Activated CD8-positive, alpha-beta memory T cell treated with anti-CD3 and anti-CD28 coated beads, Interleukin-2, amount 10 ng/mL, durations not matched to agents 7 days and 5 days (primary cell): ENCODE data around the gene FADS6. TPM values are rescaled to one million over a fixed set of nuclear protein-coding genes. Genes with fewer than 3 reads are reported as not detected.
A peak's percentile ranks its signal among the peaks of the same experiment; 100 is the strongest.

Experiments
- ATAC-seq: fragments of 150-1000 bp; cut with Tn5 transposase; one replicate; pipeline ENCODE4 v1.10.0; 2021; ENCODE audit warnings: moderate library complexity
- CTCF ChIA-PET: fragments of 350-600 bp; sonication (Branson Sonifier 250); formaldehyde crosslinking; loops from one replicate; lab custom pipeline; 2021; ENCODE audit warnings: antibody characterized with exemption; lab: Charles Lee
- DNase-seq: peaks from one replicate; pipeline ENCODE4 v3.0.0-alpha.2; 2020
- H3K27ac Mint-ChIP-seq: one replicate; pipeline ENCODE4 v1.8.0; 2021; ENCODE audit warnings: mild to moderate bottlenecking, mixed read lengths
- H3K27me3 Mint-ChIP-seq: one replicate; pipeline ENCODE4 v1.8.0; 2021; ENCODE audit warnings: mixed read lengths
- H3K36me3 Mint-ChIP-seq: one replicate; pipeline ENCODE4 v1.8.0; 2021; ENCODE audit warnings: mild to moderate bottlenecking, mixed read lengths
- H3K4me1 Mint-ChIP-seq: one replicate; pipeline ENCODE4 v1.8.0; 2021; ENCODE audit warnings: mixed read lengths
- H3K4me3 Mint-ChIP-seq: one replicate; pipeline ENCODE4 v1.8.0; 2021; ENCODE audit warnings: mild to moderate bottlenecking, moderate library complexity, mixed read lengths
- H3K9me3 Mint-ChIP-seq: one replicate; pipeline ENCODE4 v1.8.0; 2022; ENCODE audit warnings: low read depth, mixed read lengths
- total RNA-seq, 2 experiments: library from RNA; stranded (reverse); gene quantifications; one replicate each; pipeline ENCODE4 v1.2.3, GENCODE V29; 2021

FADS6 gene, protein sequence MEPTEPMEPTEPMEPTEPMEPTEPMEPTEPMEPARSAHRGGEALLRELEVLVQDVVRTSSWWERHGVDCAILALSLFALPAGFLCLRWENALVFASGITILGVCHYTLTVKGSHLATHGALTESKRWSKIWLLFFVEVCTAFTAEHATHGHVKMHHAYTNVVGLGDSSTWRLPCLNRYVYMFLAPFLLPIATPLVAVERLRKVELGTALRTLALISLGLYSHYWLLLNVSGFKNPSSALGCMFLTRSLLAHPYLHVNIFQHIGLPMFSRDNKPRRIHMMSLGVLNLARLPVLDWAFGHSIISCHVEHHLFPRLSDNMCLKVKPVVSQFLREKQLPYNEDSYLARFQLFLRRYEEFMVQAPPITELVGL
- not detected for total RNA-seq

DNA sequence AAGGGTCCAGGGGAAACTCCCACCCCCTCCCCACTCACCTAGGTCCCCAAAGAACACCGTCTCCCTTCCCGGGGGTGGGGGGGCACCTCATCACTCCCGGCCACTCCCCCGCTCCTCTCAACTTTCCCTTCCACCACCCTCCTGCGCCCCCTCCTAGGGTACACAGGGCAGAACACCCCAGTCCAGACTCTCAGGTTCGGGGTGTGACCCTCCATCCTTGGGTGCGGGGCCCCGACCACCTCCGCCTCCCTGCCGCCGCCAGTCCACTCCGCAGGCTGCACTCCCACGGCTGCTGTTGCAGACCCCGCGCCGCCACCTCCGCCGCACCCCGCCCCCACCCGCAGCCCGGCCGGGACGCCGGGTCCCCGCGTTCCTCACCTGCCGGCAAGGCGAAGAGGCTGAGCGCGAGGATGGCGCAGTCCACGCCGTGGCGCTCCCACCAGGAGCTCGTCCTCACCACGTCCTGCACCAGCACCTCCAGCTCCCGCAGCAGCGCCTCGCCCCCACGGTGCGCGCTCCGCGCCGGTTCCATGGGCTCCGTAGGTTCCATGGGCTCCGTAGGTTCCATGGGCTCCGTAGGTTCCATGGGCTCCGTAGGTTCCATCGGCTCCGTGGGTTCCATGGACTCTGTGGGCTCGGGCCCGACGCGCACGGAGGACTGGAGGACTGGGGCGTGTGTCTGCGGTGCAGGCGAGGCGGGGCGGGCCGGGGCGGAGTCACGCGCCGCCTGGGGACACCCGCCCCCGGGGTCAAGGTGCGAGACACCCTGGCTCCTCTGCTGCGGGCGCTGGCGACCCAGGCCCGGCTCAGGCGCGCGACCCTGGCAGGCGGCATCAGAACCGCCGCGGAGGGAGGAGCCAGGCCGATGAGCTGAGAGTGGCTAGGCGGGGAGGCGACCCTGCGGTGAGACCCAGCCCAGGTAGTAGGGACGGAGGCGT, at the start of gene FADS6:
FADS6 (minus strand) TSS at position 660 of the 938 bp plus-strand sequence; CDS start at position 622, 38 bp downstream.
- DNase-seq (no peak), ATAC-seq (peak; percentile 47)
- peaks cover 1% of the 10 kb centered on the region for H3K4me1 Mint-ChIP-seq
- no peaks in the 10 kb centered on the region for H3K36me3 Mint-ChIP-seq
- CTCF ChIA-PET = no interaction called here
- no peak within 1 kb of the TSS for H3K4me3 Mint-ChIP-seq
- H3K27me3 Mint-ChIP-seq = peaks cover 59% of the 10 kb centered on the region
- H3K9me3 Mint-ChIP-seq = no peaks in the 10 kb centered on the region
- H3K27ac Mint-ChIP-seq = no peak within 1 kb of the TSS

DNA sequence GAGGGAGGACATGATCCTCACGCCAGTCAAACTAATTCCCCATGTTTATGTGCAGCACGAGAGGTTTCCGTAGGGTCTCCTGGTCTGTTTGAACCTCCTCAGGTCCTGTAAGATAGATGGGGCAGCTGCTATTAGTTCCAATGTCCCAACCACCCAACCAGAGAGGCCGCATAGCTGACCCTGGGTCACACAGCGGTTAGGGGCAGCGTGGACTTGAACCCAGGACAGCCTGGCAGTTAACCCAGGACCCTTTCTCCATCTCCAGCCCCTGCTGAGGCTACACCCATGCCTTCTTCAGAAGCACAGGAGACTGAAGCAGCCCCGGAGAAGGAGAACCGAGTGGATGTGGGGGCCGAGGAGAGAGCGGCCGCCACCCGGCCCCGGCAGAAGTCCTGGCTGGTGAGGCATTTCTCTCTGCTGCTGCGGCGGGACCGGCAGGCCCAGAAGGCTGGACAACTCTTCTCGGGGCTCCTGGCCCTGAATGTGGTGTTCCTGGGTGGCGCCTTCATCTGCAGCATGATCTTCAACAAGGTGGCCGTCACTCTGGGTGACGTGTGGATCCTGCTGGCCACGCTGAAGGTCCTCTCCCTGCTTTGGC, 47.8 kb upstream of the FADS6 start:
- H3K27me3 Mint-ChIP-seq = peaks cover 41% of the 10 kb centered on the region
- no peak for ATAC-seq

DNA sequence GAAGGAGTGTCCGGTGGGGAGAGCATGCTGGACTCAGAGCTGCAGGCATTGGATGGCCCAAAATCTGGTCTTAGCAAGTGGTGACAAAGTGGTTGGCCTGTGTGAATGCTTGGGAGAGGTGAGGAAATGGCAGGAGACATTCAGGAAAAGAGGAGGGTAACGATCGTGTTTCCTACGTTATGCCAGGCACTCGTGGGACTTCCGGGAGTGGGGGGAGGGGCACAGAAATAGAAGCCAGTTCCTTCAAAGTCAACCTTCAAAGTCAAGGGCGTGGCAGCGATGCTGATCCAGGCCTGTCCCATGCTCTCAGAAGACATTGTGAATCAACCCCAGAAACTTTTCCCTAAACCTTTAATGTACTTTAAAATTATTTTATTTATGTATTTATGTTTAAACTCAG, 46.1 kb upstream of the FADS6 start:
- Mint-ChIP-seq H3K4me3 (no peak overlapping the region), H3K9me3 (no peaks in the 10 kb centered on the region), H3K27me3 (peaks cover 46% of the 10 kb centered on the region), H3K36me3 (no peaks in the 10 kb centered on the region), H3K27ac (no peak overlapping the region), H3K4me1 (no peaks in the 10 kb centered on the region)
- no peak for ATAC-seq
- CTCF ChIA-PET = interaction anchor here (0.7 to 1.9 kb wide), 3 partner anchors 19 to 316 kb away, joined by 3 to 8 read pairs (median 8); no protein-coding TSS in a partner anchor
- no peak for DNase-seq

More for the DNA sequence above, 47.8 kb upstream of the FADS6 start:
- DNase-seq = no peak
- Mint-ChIP-seq H3K27ac (no peak overlapping the region), H3K4me3 (no peak overlapping the region), H3K9me3 (no peaks in the 10 kb centered on the region), H3K36me3 (no peaks in the 10 kb centered on the region), H3K4me1 (peaks cover 7% of the 10 kb centered on the region)
- CTCF ChIA-PET = interaction anchor here (1.8 kb wide), 1 partner anchor 22 kb away, joined by 3 read pairs; no protein-coding TSS in a partner anchor

DNA sequence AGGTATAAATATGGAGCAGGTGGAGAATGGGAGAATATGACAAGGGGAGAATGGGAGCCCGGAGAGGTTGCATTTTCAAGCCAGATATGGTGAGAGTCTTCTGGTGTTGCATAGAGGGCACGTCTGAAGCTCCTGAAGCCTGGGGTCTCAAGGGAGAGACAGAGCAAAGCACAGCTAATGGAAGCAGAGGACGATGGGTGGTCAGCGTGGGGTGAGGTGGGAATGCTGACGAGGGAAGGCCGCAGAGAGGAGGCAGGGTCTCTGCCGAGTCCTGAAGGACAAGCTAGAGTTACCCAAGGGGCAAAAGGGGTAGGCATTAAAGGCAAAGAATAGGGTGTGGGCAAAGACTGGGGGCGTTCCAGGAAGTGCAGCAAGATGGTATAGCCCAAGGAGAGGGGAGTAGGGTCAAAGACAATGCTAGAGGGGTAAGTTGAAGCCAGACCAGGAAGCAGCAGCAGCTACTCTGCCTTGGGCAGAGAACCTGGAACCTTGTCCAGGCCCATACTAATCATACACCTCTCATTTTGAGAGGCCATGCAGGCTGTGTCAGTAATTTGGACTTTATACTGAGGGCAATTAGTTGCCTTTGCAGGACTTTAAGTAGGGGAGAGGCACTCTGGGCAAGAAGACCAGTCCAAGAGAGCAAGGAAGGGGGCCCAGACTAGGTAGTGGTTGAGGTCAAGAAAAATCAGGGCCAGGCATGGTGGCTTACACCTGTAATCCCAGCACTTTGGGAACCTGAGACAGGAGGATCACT, 44.9 kb upstream of the FADS6 start:
- H3K4me1 Mint-ChIP-seq = no peaks in the 10 kb centered on the region
- H3K27me3 Mint-ChIP-seq = peaks cover 50% of the 10 kb centered on the region
- ATAC-seq = no peak
- CTCF ChIA-PET = interaction anchor here (0.8 to 1.9 kb wide), 3 partner anchors 20 to 474 kb away, joined by 3 to 8 read pairs (median 8); no protein-coding TSS in a partner anchor
- no peaks in the 10 kb centered on the region for H3K36me3 Mint-ChIP-seq
- no peaks in the 10 kb centered on the region for H3K9me3 Mint-ChIP-seq
- H3K27ac Mint-ChIP-seq = no peak overlapping the region
- no peak overlapping the region for H3K4me3 Mint-ChIP-seq
- DNase-seq = no peak

DNA sequence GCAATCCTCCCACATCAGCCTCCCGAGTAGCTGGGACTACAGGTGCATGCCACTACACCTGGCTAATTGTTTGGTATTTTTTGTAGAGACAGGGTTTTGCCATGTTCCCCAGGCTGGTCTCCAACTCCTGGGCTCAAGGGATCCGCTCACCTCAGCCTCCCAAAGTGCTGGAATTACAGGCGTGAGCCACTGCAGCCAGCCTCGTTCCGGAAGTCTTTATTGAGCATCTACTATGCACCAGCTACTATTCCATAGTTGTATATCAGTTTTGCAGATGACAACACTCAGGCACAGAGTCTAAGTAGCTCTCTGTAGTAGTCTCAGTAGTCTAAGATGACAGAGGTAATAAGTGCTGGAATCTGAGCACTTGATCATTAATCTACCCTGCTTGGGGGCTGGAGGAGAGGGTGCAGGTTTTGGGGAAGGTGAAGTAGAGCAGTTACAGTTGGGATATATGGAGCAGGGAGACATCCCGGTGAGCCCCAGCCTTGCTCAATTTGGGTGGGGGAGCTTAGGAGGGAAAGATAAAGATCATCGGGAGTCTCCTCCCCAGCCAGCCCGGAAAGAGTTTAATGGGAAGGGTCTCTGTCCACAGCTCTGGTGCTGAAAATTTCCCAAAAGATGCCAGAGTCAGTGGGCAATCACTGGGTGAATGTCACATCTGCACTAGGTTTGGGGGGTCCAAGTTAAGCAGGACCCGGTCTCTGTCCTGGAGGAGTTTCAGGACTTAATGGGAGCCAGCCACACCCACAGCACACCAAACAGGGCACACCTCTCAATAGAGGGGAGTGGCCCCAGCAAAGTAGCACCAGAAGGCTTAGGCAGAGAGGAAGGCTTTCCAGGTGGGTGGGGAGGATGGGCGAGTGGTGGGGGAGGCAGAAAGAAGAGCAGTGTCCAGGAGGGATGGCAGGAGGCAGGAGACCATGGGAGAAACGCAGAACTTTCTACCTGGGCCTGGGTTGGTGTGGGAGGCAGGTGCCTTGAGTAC, 43.9 kb upstream of the FADS6 start:
- CTCF ChIA-PET = interaction anchor here (1.3 kb wide), 1 partner anchor 24 kb away, joined by 3 read pairs; no protein-coding TSS in a partner anchor
- ATAC-seq (no peak), DNase-seq (no peak)
- Mint-ChIP-seq H3K4me3 (no peak overlapping the region), H3K9me3 (no peaks in the 10 kb centered on the region), H3K36me3 (no peaks in the 10 kb centered on the region), H3K4me1 (no peaks in the 10 kb centered on the region), H3K27ac (no peak overlapping the region), H3K27me3 (peaks cover 59% of the 10 kb centered on the region)

DNA sequence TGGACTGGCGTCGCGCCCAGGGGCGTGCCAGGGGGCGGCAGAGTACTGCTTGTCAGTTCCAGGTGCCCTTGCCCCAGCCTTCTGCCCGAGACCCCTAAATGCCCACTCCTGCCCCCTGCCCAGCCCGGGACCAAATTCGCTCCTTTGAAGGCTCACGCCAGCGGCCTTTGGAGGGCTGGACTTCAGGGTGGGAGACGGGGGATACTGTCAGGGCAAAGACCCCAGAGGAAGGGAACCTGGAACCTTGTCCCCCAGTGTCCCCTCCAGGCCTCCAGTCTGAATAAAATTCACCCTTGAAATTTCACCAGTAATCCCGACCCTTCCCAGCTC, 43.0 kb upstream of the FADS6 start:
- Mint-ChIP-seq H3K4me3 (no peak overlapping the region), H3K4me1 (no peaks in the 10 kb centered on the region), H3K27ac (no peak overlapping the region), H3K36me3 (no peaks in the 10 kb centered on the region), H3K9me3 (no peaks in the 10 kb centered on the region), H3K27me3 (peaks cover 66% of the 10 kb centered on the region)
- ATAC-seq (no peak), DNase-seq (no peak)
- CTCF ChIA-PET = interaction anchor here (1.3 kb wide), 1 partner anchor 25 kb away, joined by 3 read pairs; no protein-coding TSS in a partner anchor

DNA sequence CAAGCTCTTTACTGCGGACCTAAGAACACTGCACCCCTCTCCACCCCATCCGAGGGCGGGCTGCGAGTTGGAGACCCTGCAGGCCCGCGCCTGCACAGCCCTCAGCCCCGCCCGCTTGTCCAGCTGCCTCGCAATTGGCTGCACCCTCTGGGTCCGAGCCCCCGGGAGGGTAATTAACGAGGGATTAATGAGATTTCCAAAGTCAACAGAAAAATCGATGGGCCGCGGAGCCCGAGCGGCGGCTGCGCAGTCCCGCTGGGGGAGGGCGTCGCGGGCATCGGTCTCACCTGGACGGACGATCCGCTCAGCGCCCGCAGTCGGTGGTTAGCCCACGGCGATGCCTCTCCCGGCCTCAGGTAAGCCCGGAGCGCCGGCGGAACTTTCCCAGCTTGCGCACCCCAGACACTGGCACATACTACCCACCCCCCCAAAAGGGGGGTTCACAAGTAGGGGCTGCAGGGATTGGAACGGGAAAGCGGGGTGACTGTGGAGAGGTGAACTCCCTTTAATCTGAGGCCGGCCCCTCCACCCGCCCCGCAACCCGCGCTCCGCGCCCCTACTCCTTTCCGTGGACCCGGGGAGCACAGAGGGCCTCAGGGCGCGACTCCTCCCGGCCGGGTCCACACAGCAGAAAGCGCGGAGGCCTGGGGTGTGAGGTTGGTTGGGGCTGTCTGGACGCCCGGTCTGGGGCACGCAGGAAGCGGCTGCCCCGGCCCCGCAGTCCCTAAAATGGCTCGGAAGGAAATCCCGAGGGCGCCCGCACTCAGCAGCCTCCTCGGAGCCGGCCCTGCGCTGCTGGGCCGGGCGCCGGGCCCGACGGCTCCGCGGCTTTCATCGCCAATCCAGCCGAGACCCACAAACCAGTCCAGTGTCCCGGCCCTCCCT, 42.4 kb upstream of the FADS6 start, which contains the start of gene OTOP3:
OTOP3 (plus strand) TSS at position 314 of the 885 bp plus-strand sequence; CDS start at position 338, 24 bp downstream.
- Mint-ChIP-seq H3K36me3 (no peaks in the 10 kb centered on the region), H3K27ac (no peak within 1 kb of the TSS), H3K4me3 (no peak within 1 kb of the TSS), H3K27me3 (peaks cover 70% of the 10 kb centered on the region), H3K4me1 (no peaks in the 10 kb centered on the region), H3K9me3 (no peaks in the 10 kb centered on the region)
- ATAC-seq = peak; percentile 23
- DNase-seq = no peak
- CTCF ChIA-PET = interaction anchor here (1.0 to 1.3 kb wide), 2 partner anchors 12 to 26 kb away, joined by 3 read pairs; partner anchors contain the start of gene OTOP2

DNA sequence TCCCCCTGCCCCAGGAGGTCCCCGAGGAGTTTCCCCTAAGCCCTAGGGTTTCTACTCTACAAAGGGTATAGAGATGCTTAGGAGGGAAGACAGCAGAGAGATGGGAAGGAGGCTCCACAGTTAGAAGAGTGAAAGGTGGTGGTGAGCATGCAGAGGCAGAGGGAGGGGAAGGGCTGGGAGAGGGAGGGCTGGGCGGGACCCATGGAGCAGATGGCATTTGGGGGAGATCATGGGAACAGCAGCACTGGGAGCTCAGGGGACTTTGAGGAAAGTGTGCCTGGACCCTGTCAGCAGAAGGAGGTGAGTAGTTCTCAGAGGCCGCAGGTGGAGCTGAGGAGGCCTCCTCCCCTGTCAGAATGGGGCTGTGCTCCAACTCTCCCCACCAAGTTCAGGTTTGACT, 41.6 kb upstream of the FADS6 start:
- peaks cover 67% of the 10 kb centered on the region for H3K27me3 Mint-ChIP-seq
- H3K9me3 Mint-ChIP-seq = no peaks in the 10 kb centered on the region
- H3K4me3 Mint-ChIP-seq = no peak overlapping the region
- H3K4me1 Mint-ChIP-seq = no peaks in the 10 kb centered on the region
- CTCF ChIA-PET = interaction anchor here (1.0 kb wide), 1 partner anchor 11 kb away, joined by 3 read pairs; the partner anchor contains the start of gene OTOP2
- no peak overlapping the region for H3K27ac Mint-ChIP-seq
- H3K36me3 Mint-ChIP-seq = no peaks in the 10 kb centered on the region
- no peak for DNase-seq
- no peak for ATAC-seq

DNA sequence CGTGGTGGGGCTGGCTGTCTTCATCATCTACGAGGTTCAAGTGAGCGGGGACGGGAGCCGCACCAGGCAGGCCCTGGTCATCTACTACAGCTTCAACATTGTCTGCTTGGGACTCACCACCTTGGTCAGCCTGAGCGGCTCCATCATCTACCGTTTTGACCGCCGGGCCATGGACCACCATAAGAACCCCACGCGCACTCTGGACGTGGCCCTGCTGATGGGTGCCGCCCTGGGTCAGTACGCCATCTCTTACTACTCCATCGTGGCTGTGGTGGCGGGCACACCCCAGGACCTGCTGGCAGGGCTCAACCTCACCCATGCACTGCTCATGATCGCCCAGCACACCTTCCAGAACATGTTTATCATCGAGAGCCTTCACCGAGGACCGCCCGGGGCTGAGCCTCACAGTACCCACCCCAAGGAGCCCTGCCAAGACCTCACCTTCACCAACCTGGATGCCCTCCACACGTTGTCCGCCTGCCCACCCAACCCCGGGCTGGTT, 37.2 kb upstream of the FADS6 start:
- DNase-seq (no peak), ATAC-seq (no peak)
- Mint-ChIP-seq H3K36me3 (no peaks in the 10 kb centered on the region), H3K4me3 (no peak overlapping the region), H3K9me3 (no peaks in the 10 kb centered on the region), H3K27me3 (peaks cover 72% of the 10 kb centered on the region), H3K27ac (no peak overlapping the region), H3K4me1 (no peaks in the 10 kb centered on the region)
- CTCF ChIA-PET = no interaction called here

DNA sequence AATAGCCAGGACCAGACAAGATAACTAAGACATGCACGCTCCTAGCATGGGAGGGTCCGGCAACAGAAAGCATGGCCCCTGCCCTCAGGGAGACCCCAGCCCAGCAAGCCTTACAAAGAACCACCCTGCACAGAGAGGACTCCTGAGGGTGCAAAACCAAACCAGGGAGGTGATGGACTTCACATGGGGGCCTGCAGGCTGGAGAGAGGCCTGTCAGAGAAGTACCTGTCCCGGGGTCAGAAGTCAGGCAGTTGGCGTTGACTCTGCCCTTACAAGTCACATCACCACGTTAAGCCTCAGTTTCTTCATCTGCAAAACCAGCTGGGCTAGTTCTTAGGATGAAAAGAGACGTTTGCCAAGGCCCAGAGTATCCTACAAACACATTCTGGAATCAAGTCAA, 35.4 kb upstream of the FADS6 start:
- H3K9me3 Mint-ChIP-seq = no peaks in the 10 kb centered on the region
- no peaks in the 10 kb centered on the region for H3K36me3 Mint-ChIP-seq
- DNase-seq (no peak), ATAC-seq (no peak)
- H3K27me3 Mint-ChIP-seq = peaks cover 76% of the 10 kb centered on the region
- H3K4me3 Mint-ChIP-seq = no peak overlapping the region
- CTCF ChIA-PET = interaction anchor here (1.7 to 2.4 kb wide), 2 partner anchors 29 to 32 kb away, joined by 8 to 10 read pairs; no protein-coding TSS in a partner anchor
- no peak overlapping the region for H3K27ac Mint-ChIP-seq
- H3K4me1 Mint-ChIP-seq = no peaks in the 10 kb centered on the region
